ENCODE measurements around the gene GCNA. TPM values are rescaled to one million over a fixed set of nuclear protein-coding genes. Genes with fewer than 3 reads are reported as not detected.

GCNA gene
- total RNA-seq, 2 experiments from 2014 or later: 6.5 to 6.6 TPM

DNA sequence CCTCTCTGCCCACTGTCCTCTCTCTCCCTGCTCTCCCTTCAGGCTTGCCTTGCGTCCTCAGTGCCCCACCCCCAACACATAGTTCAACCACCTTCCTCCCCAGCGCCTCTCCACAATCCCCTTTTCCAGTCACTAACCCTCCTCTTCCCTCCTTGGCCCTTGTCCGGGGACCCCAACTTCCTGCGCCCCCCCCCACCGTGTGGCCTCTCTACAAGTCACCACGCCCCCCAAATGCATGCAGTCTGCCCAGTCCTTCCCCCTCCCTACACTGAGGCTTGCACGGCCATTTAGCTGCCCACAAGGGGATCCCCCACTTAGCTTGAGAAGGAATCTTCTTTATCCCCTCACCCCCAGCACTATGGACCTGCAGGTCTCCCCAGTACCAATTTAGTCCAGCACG, 39.5 kb downstream of the GCNA start:
- ATAC-seq (no peak), DNase-seq (peak; percentile 24)
- Mint-ChIP-seq H3K27me3 (ENCODE audit: low read depth) (no peaks in the 10 kb centered on the region), H3K4me3 (peak overlapping the region; percentile 89), H3K9me3 (ENCODE audit: insufficient read depth) (no peaks in the 10 kb centered on the region), H3K27ac (peak overlapping the region; percentile 91), H3K4me1 (ENCODE audit: low read depth) (peaks cover 70% of the 10 kb centered on the region), H3K36me3 (ENCODE audit: low read depth) (peaks cover 56% of the 10 kb centered on the region)
- ChIA-PET POLR2A (interaction anchor here (0.9 to 3.4 kb wide), 6 partner anchors 9 to 84 kb away, joined by 3 to 32 read pairs (median 4); partner anchors contain the start of gene OGT), CTCF (interaction anchor here (0.6 to 9.6 kb wide), 8 partner anchors 10 to 177 kb away, joined by 3 to 56 read pairs (median 8); no protein-coding TSS in a partner anchor)

DNA sequence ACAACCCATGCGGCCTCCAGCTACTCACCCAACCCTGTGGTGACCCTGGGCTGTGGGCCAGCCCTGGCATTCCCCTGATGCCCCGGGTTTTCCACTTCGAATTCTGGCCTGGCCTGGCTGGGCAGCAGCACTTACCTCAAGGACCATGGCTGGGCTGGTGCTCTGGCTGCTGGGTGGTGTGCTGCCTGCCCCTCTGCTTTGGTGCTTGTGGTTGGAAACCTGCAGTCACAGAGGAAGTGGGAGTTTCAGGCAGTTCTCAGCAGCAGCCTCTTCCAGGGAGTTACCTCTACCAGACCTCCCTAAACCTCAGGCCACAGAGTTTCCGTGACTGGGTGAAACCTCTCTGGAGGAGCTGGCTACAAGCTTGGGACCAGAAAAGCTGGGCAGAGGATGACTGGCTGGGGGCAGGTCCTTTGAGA, 40.1 kb downstream of the GCNA start, which contains the start of gene CXCR3:
Gene CXCR3, minus strand, starts transcription at position 209 of the 419 bp plus-strand sequence. Its CDS starts 62 bp downstream, at position 147.
- Mint-ChIP-seq H3K27me3 (ENCODE audit: low read depth) (no peaks in the 10 kb centered on the region), H3K27ac (peak within 1 kb of the TSS; percentile 91), H3K4me1 (ENCODE audit: low read depth) (peaks cover 71% of the 10 kb centered on the region), H3K36me3 (ENCODE audit: low read depth) (peaks cover 51% of the 10 kb centered on the region), H3K4me3 (peak within 1 kb of the TSS; percentile 89), H3K9me3 (ENCODE audit: insufficient read depth) (no peaks in the 10 kb centered on the region)
- POLR2A ChIA-PET: interaction anchor here (0.6 to 3.4 kb wide), 7 partner anchors 10 to 85 kb away, joined by 3 to 32 read pairs (median 3); partner anchors contain the start of gene OGT
- ATAC-seq (peak; percentile 53), DNase-seq (peak; percentile 84)
- CTCF ChIA-PET: interaction anchor here (0.6 to 9.6 kb wide), 7 partner anchors 11 to 177 kb away, joined by 3 to 56 read pairs (median 12); no protein-coding TSS in a partner anchor

DNA sequence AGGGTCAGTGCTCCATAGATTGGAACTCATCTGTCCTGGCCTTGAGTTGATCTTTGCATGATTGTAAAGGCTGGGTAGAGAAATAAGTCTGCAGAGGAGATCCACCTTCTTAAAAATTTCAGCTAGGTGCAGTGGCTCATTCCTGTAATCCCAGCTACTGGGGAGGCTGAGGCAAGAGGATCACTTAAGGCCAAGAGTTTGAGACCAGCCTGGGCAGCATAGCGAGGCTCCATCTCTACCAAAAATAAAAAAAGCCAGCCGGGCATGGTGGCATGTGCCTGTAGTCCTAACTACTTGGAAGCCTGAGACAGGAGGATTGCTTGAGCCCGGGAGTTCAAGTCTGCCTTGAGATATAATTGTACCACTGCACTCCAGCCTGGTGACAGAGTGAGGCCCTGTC, 40.5 kb downstream of the GCNA start:
- Mint-ChIP-seq H3K27me3 (ENCODE audit: low read depth) (no peaks in the 10 kb centered on the region), H3K27ac (peak overlapping the region; percentile 91), H3K4me1 (ENCODE audit: low read depth) (peaks cover 71% of the 10 kb centered on the region), H3K4me3 (peak overlapping the region; percentile 89), H3K36me3 (ENCODE audit: low read depth) (peaks cover 48% of the 10 kb centered on the region), H3K9me3 (ENCODE audit: insufficient read depth) (no peaks in the 10 kb centered on the region)
- DNase-seq (peak; percentile 28), ATAC-seq (no peak)
- CTCF ChIA-PET: interaction anchor here (1.0 to 9.6 kb wide), 5 partner anchors 11 to 85 kb away, joined by 3 to 56 read pairs (median 16); no protein-coding TSS in a partner anchor
- POLR2A ChIA-PET: interaction anchor here (0.6 to 3.4 kb wide), 6 partner anchors 10 to 85 kb away, joined by 3 to 32 read pairs (median 4); partner anchors contain the start of gene OGT

- Mint-ChIP-seq H3K27ac (peak overlapping the region; percentile 91), H3K9me3 (ENCODE audit: insufficient read depth) (no peaks in the 10 kb centered on the region), H3K4me1 (ENCODE audit: low read depth) (peaks cover 72% of the 10 kb centered on the region), H3K27me3 (ENCODE audit: low read depth) (no peaks in the 10 kb centered on the region), H3K36me3 (ENCODE audit: low read depth) (peaks cover 48% of the 10 kb centered on the region), H3K4me3 (peak overlapping the region; percentile 89)
- POLR2A ChIA-PET: interaction anchor here (3.4 kb wide), 1 partner anchor 86 kb away, joined by 32 read pairs; the partner anchor contains the start of gene OGT
- CTCF ChIA-PET: interaction anchor here (1.4 to 9.6 kb wide), 4 partner anchors 11 to 85 kb away, joined by 4 to 56 read pairs (median 36); no protein-coding TSS in a partner anchor
- no peak for ATAC-seq
- DNase-seq: peak; percentile 48
Measured at GRCh38 chrX:71619193-71619592, 41.0 kb downstream of the GCNA start.

DNA sequence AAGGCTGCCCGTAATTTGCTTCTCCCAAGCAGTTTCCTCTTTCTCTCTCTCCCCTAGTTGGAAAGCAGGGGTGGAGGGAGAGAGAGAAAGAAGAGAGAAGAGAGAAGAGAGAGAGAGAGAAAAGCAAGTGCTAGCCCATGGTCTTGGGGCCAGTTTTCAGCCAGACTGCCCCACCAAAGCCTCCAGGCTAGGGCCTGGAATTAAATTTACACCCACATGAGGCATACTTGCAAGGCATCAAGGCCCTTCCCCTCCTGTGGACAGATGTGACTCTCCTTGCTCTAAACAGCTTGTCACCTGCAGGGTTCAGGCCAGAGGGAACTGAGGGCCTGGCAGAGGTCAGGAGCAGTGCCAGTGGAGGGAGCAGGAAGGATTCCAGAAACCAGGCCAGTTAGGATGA, 41.7 kb downstream of the GCNA start:
- H3K27me3 Mint-ChIP-seq (ENCODE audit: low read depth): no peaks in the 10 kb centered on the region
- H3K36me3 Mint-ChIP-seq (ENCODE audit: low read depth): peaks cover 43% of the 10 kb centered on the region
- ChIA-PET POLR2A (interaction anchor here (3.4 kb wide), 1 partner anchor 86 kb away, joined by 32 read pairs; the partner anchor contains the start of gene OGT), CTCF (interaction anchor here (1.4 to 9.6 kb wide), 5 partner anchors 12 to 85 kb away, joined by 4 to 56 read pairs (median 39); no protein-coding TSS in a partner anchor)
- H3K4me3 Mint-ChIP-seq: no peak overlapping the region
- H3K4me1 Mint-ChIP-seq (ENCODE audit: low read depth): peaks cover 70% of the 10 kb centered on the region
- no peaks in the 10 kb centered on the region for H3K9me3 Mint-ChIP-seq (ENCODE audit: insufficient read depth)
- ATAC-seq (no peak), DNase-seq (no peak)
- peak overlapping the region; percentile 91 for H3K27ac Mint-ChIP-seq

DNA sequence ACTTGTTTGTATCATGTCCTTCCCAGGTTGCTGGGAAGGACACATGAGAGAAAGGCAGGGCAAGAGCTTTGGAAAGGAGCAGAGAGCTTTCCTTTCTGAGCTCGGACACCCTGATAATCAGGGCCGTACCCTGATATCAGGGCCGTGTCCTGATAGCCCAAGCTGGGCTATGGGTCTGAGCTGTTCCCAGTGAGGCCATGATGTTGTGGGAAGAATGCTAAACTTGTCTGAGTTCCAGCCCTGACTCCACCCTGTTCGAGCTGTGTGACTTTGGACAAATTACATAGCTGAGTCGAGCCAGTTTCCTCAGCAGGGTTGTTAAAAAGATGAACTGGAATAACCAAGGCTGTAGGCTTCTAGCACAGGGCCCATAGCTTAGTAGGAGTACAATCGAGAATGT, 43.4 kb downstream of the GCNA start:
- ATAC-seq: no peak
- peaks cover 65% of the 10 kb centered on the region for H3K4me1 Mint-ChIP-seq (ENCODE audit: low read depth)
- H3K36me3 Mint-ChIP-seq (ENCODE audit: low read depth): peaks cover 27% of the 10 kb centered on the region
- no peak for DNase-seq
- no peak overlapping the region for H3K4me3 Mint-ChIP-seq
- CTCF ChIA-PET: interaction anchor here (0.7 to 9.6 kb wide), 8 partner anchors 10 to 88 kb away, joined by 4 to 56 read pairs (median 10); partner anchors contain the start of gene OGT
- POLR2A ChIA-PET: interaction anchor here (1.2 to 3.1 kb wide), 3 partner anchors 17 to 256 kb away, joined by 3 to 21 read pairs (median 10); partner anchors contain the start of genes OGT and TAF1
- H3K27ac Mint-ChIP-seq: peak overlapping the region; percentile 91
- H3K9me3 Mint-ChIP-seq (ENCODE audit: insufficient read depth): no peaks in the 10 kb centered on the region
- H3K27me3 Mint-ChIP-seq (ENCODE audit: low read depth): no peaks in the 10 kb centered on the region

GRCh38 chrX:71622032-71622575, 43.9 kb downstream of the GCNA start:
- POLR2A ChIA-PET: interaction anchor here (0.9 to 3.1 kb wide), 6 partner anchors 7 to 256 kb away, joined by 3 to 21 read pairs (median 4); partner anchors contain the start of genes OGT and TAF1
- H3K27me3 Mint-ChIP-seq (ENCODE audit: low read depth): no peaks in the 10 kb centered on the region
- H3K4me3 Mint-ChIP-seq: peak overlapping the region; percentile 70

GRCh38 chrX:71622576-71623450, 44.6 kb downstream of the GCNA start:
- H3K9me3 Mint-ChIP-seq (ENCODE audit: insufficient read depth): no peaks in the 10 kb centered on the region
- DNase-seq (peak; percentile 82), ATAC-seq (peak; percentile 68)
- ChIA-PET CTCF (interaction anchor here (1.0 to 9.6 kb wide), 11 partner anchors 8 to 89 kb away, joined by 3 to 56 read pairs (median 7); partner anchors contain the start of gene OGT), POLR2A (interaction anchor here (0.9 to 3.1 kb wide), 7 partner anchors 8 to 257 kb away, joined by 3 to 21 read pairs (median 4); partner anchors contain the start of genes OGT and TAF1)
- H3K36me3 Mint-ChIP-seq (ENCODE audit: low read depth): peaks cover 15% of the 10 kb centered on the region
- H3K27ac Mint-ChIP-seq: peak overlapping the region; percentile 91
- peak overlapping the region; percentile 70 for H3K4me3 Mint-ChIP-seq
- no peaks in the 10 kb centered on the region for H3K27me3 Mint-ChIP-seq (ENCODE audit: low read depth)
- peaks cover 70% of the 10 kb centered on the region for H3K4me1 Mint-ChIP-seq (ENCODE audit: low read depth)

More at GRCh38 chrX:71622032-71622575, 43.9 kb downstream of the GCNA start:
- Mint-ChIP-seq H3K36me3 (ENCODE audit: low read depth) (peaks cover 22% of the 10 kb centered on the region), H3K9me3 (ENCODE audit: insufficient read depth) (no peaks in the 10 kb centered on the region), H3K27ac (peak overlapping the region; percentile 91), H3K4me1 (ENCODE audit: low read depth) (peaks cover 70% of the 10 kb centered on the region)
- CTCF ChIA-PET: interaction anchor here (0.7 to 9.6 kb wide), 11 partner anchors 11 to 88 kb away, joined by 3 to 56 read pairs (median 7); partner anchors contain the start of gene OGT
- no peak for DNase-seq
- ATAC-seq: peak; percentile 6

DNA sequence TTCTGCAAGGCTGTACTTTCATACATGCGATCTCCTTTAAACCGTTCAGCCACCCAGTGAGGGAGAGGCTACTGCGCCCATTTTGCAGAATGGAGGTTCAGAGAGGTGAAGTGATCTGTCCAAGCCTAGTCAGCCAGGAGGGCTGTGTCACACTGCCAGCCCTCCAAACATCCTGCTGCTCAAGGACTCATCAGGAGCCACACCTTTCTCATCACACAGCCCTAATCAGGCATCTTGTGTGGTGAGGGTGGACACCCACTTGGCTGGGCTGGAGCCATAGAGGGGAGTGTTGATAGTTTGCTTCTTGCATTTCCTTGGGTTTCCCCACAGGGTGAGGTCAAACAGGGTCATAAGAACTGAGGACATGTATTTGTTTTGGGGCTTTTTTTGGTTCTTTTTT, 45.5 kb downstream of the GCNA start:
- Mint-ChIP-seq H3K27me3 (ENCODE audit: low read depth) (no peaks in the 10 kb centered on the region), H3K4me3 (peak overlapping the region; percentile 70), H3K27ac (peak overlapping the region; percentile 91), H3K9me3 (ENCODE audit: insufficient read depth) (no peaks in the 10 kb centered on the region), H3K36me3 (ENCODE audit: low read depth) (peaks cover 7% of the 10 kb centered on the region), H3K4me1 (ENCODE audit: low read depth) (peaks cover 67% of the 10 kb centered on the region)
- ATAC-seq: no peak
- peak; percentile 24 for DNase-seq
- CTCF ChIA-PET: interaction anchor here (1.2 to 9.6 kb wide), 8 partner anchors 9 to 90 kb away, joined by 4 to 56 read pairs (median 10); partner anchors contain the start of gene OGT
- POLR2A ChIA-PET: interaction anchor here (1.1 to 3.1 kb wide), 4 partner anchors 9 to 91 kb away, joined by 3 to 21 read pairs (median 7); partner anchors contain the start of gene OGT

DNA sequence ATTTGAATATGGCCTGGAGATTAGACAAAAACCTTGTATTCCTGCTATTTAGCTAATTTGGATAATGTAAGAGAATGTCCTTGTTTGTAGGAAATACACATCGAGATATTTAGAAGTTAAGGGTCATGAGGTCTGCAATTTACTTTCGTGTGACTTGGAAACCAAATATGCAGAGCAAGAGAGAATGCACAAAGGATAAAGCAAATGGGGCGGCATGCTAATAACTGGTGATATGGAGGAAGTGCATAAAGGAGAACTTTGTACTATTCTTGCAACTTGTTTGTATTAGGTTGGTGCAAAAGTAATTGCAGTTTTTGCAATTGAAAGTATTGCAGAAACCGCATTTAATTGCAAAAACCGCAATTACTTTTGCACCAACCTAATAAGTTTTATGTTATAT, 47.2 kb downstream of the GCNA start:
- POLR2A ChIA-PET: interaction anchor here (1.5 kb wide), 1 partner anchor 92 kb away, joined by 9 read pairs; the partner anchor contains the start of gene OGT
- Mint-ChIP-seq H3K4me1 (ENCODE audit: low read depth) (peaks cover 63% of the 10 kb centered on the region), H3K4me3 (no peak overlapping the region), H3K9me3 (ENCODE audit: insufficient read depth) (no peaks in the 10 kb centered on the region), H3K27ac (no peak overlapping the region), H3K27me3 (ENCODE audit: low read depth) (no peaks in the 10 kb centered on the region), H3K36me3 (ENCODE audit: low read depth) (peaks cover 5% of the 10 kb centered on the region)
- no peak for ATAC-seq
- CTCF ChIA-PET: interaction anchor here (9.6 kb wide), 1 partner anchor 10 kb away, joined by 56 read pairs; no protein-coding TSS in a partner anchor
- no peak for DNase-seq

GRCh38 chrX:71626576-71626975, 48.3 kb downstream of the GCNA start:
- CTCF ChIA-PET: no interaction called here
- Mint-ChIP-seq H3K36me3 (ENCODE audit: low read depth) (peaks cover 5% of the 10 kb centered on the region), H3K27ac (no peak overlapping the region), H3K27me3 (ENCODE audit: low read depth) (no peaks in the 10 kb centered on the region), H3K4me3 (no peak overlapping the region), H3K4me1 (ENCODE audit: low read depth) (peaks cover 56% of the 10 kb centered on the region), H3K9me3 (ENCODE audit: insufficient read depth) (no peaks in the 10 kb centered on the region)
- ATAC-seq (no peak), DNase-seq (no peak)
- POLR2A ChIA-PET: no interaction called here

All from activated CD8-positive, alpha-beta T cell treated with anti-CD3 and anti-CD28 coated beads, Interleukin-2, amount 10 ng/mL, durations not matched to agents 7 days and 5 days (primary cell).